Glutamatergic neuron (in vitro differentiated cells): ENCODE data around the gene CEP126. TPM values are rescaled to one million over a fixed set of nuclear protein-coding genes. Genes with fewer than 3 reads are reported as not detected.
"Not testable (repeated sequence)": the region's sequence is repeated elsewhere in the genome, so short reads cannot be mapped to it uniquely, and the experiment has no call there.

Experiments
- DNase-seq: peaks from one replicate; pipeline ENCODE4 v3.0.0; 2022
- H3K27ac Mint-ChIP-seq: one replicate; pipeline ENCODE4 v1.8.0; 2020; ENCODE audit warnings: mild to moderate bottlenecking, mixed read lengths, inconsistent platforms; ENCODE audit not compliant: unreplicated experiment
- H3K27me3 Mint-ChIP-seq: one replicate; pipeline ENCODE4 v1.8.0; 2020; ENCODE audit warnings: mild to moderate bottlenecking, moderate library complexity, mixed read lengths, inconsistent platforms; ENCODE audit not compliant: unreplicated experiment
- H3K36me3 Mint-ChIP-seq: one replicate; pipeline ENCODE4 v1.8.0; 2020; ENCODE audit warnings: mild to moderate bottlenecking, mixed read lengths, inconsistent platforms; ENCODE audit not compliant: unreplicated experiment
- H3K4me1 Mint-ChIP-seq: one replicate; pipeline ENCODE4 v1.8.0; 2020; ENCODE audit warnings: mild to moderate bottlenecking, low read depth, mixed read lengths, inconsistent platforms; ENCODE audit not compliant: unreplicated experiment
- H3K4me3 Mint-ChIP-seq: one replicate; pipeline ENCODE4 v1.8.0; 2020; ENCODE audit warnings: mild to moderate bottlenecking, mixed read lengths, inconsistent platforms; ENCODE audit not compliant: unreplicated experiment
- H3K9me3 Mint-ChIP-seq: one replicate; pipeline ENCODE4 v1.8.0; 2020; ENCODE audit warnings: mild to moderate bottlenecking, moderate library complexity, mixed read lengths, inconsistent platforms; ENCODE audit not compliant: unreplicated experiment
- CTCF ChIP-seq: fragments of 200-600 bp; sonication (generic); IDR thresholded peaks from one replicate; pipeline ENCODE4 v1.5.0; 2021; ENCODE audit not compliant: partially characterized antibody, unreplicated experiment
- total RNA-seq: library from RNA; stranded (reverse); fragmentation: NEBNext Ultra II Directional; extraction: Animal tissue kit (Norgen Biotek cat#: 25700); gene quantifications from one replicate; pipeline ENCODE4 v1.2.1, GENCODE V29; 2021; ENCODE audit not compliant: unreplicated experiment

Gene CEP126
- total RNA-seq, 1 donor from 2014 or later: 3.9 TPM

DNA sequence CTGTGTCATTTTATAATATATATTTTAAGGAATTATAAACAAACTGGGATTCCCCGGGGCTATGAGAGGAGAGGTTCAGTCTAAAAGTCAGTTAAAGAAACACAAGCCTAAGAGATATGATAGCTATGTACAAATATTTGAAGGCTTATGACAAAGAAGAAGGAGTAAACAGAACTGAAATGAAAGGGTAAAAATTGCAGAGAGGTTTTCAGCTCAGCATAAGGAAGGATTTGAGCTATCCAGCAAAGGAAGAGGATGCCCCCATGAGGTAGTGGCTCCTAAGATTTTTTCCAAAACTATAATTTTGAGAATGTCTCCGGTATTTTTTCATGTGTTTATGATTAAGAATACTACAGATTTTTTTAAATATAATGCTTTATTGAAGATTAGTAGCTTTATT lies 59.4 kb downstream of the CEP126 start:
- no peaks in the 10 kb centered on the region for H3K36me3 Mint-ChIP-seq
- no peak overlapping the region for H3K4me3 Mint-ChIP-seq
- no peaks in the 10 kb centered on the region for H3K27me3 Mint-ChIP-seq
- no peaks in the 10 kb centered on the region for H3K4me1 Mint-ChIP-seq
- no peak overlapping the region for H3K27ac Mint-ChIP-seq
- no peak for DNase-seq
- H3K9me3 Mint-ChIP-seq: no peaks in the 10 kb centered on the region
- no peak for TF ChIP-seq CTCF

DNA sequence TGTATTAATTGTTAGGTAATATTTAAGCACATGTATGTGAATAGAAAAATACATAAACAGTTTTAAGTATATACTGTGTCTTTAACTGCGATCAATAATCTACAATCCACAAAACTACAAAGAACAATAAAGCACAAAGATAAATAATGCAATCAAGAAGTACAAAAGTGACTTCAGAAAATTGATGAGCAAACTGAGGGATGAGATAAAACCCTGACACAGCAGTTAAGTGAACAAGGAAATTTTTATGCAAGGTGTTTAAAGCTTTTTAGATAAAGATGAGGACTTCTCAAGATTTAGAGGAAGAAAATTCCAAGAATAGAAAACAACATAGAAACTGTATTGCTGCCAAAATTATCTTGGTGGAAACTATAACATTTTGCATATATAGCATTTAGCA lies 60.0 kb downstream of the CEP126 start:
- no peak for DNase-seq
- H3K27me3 Mint-ChIP-seq: no peaks in the 10 kb centered on the region
- H3K9me3 Mint-ChIP-seq: no peaks in the 10 kb centered on the region

GRCh38 chr11:101975734-101976133 lies 60.9 kb downstream of the CEP126 start:
- Mint-ChIP-seq H3K4me3 (no peak overlapping the region), H3K9me3 (no peaks in the 10 kb centered on the region), H3K36me3 (no peaks in the 10 kb centered on the region), H3K27me3 (no peaks in the 10 kb centered on the region), H3K27ac (no peak overlapping the region), H3K4me1 (no peaks in the 10 kb centered on the region)
- TF ChIP-seq CTCF: no peak
- no peak for DNase-seq

More for the DNA sequence above, 60.0 kb downstream of the CEP126 start:
- Mint-ChIP-seq H3K4me3 (no peak overlapping the region), H3K36me3 (no peaks in the 10 kb centered on the region), H3K27ac (no peak overlapping the region), H3K4me1 (no peaks in the 10 kb centered on the region)
- no peak for TF ChIP-seq CTCF

DNA sequence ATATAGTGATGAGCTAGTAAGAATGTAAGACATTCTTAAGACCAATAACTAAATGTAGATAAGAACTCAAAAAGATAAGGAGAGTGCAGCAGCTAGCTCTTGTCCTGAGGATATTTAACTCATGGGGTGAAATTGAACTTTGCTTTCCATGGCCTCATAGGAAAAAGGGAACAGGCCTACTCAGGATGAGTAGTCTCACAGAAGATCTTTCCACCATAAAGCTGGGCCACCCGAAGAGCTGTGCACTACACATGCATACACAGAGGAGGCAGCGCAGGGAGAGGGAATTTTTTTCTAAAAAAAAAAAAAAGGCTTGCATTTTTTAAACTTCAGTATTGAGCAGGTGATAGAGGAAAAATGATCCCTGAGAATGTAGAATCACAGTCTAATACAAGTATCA lies 72.6 kb downstream of the CEP126 start:
- no peak for TF ChIP-seq CTCF
- no peak overlapping the region for H3K4me3 Mint-ChIP-seq
- no peaks in the 10 kb centered on the region for H3K4me1 Mint-ChIP-seq
- H3K27ac Mint-ChIP-seq: no peak overlapping the region
- no peak for DNase-seq
- H3K36me3 Mint-ChIP-seq: no peaks in the 10 kb centered on the region
- H3K27me3 Mint-ChIP-seq: no peaks in the 10 kb centered on the region
- H3K9me3 Mint-ChIP-seq: no peaks in the 10 kb centered on the region

GRCh38 chr11:101993172-101993571 lies 78.4 kb downstream of the CEP126 start:
- no peaks in the 10 kb centered on the region for H3K9me3 Mint-ChIP-seq
- TF ChIP-seq CTCF: no peak
- H3K27ac Mint-ChIP-seq: no peak overlapping the region
- H3K27me3 Mint-ChIP-seq: no peaks in the 10 kb centered on the region
- no peak for DNase-seq
- H3K4me3 Mint-ChIP-seq: no peak overlapping the region
- H3K36me3 Mint-ChIP-seq: no peaks in the 10 kb centered on the region
- no peaks in the 10 kb centered on the region for H3K4me1 Mint-ChIP-seq

- not testable (repeated sequence) for H3K4me3 Mint-ChIP-seq, H3K27ac Mint-ChIP-seq, H3K4me1 Mint-ChIP-seq, H3K9me3 Mint-ChIP-seq, DNase-seq, H3K27me3 Mint-ChIP-seq, H3K36me3 Mint-ChIP-seq
These were observed 79.3 kb downstream of the CEP126 start for GRCh38 chr11:101994052-101994469.
